K562 (cell line): ENCODE measurements around the gene PRR5. TPM values are rescaled to one million over a fixed set of nuclear protein-coding genes. Genes with fewer than 3 reads are reported as not detected.

ENCODE experiments used
- CREM ChIP-seq: IDR thresholded peaks from 2 replicates; pipeline ENCODE4 v1.6.1; 2014; ENCODE audit warnings: antibody characterized with exemption, low read depth
- DPF2 ChIP-seq: fragments of 450-650 bp; IDR thresholded peaks from 2 replicates; pipeline ENCODE4 v1.6.1; 2016
- ELK3 ChIP-seq: fragments of 450-650 bp; formaldehyde crosslinking; IDR thresholded peaks from 2 replicates; pipeline ENCODE4 v1.4.0; 2020; ENCODE audit warnings: mild to moderate bottlenecking
- GTF2A2 ChIP-seq: IDR thresholded peaks from 2 replicates; pipeline ENCODE4 v1.6.1; 2016; ENCODE audit warnings: mild to moderate bottlenecking, missing genetic modification characterization, missing compliant biosample characterization
- PYGO2 ChIP-seq: fragments of 450-650 bp; IDR thresholded peaks from 2 replicates; pipeline ENCODE4 v1.6.1; 2016; ENCODE audit warnings: mild to moderate bottlenecking, missing genetic modification characterization, moderate library complexity, missing compliant biosample characterization
- SAP30 ChIP-seq: fragments of 200-600 bp; sonication (generic); IDR thresholded peaks from 2 replicates; pipeline ENCODE4 v1.6.1; 2012; ENCODE audit warnings: borderline replicate concordance, low read depth, mild to moderate bottlenecking, moderate library complexity, low read length, control low read depth, inconsistent platforms; ENCODE audit not compliant: insufficient read depth, poor library complexity, severe bottlenecking
- SNAPC5 ChIP-seq: fragments of 250-450 bp; sonication (Bioruptor Pico); IDR thresholded peaks from 2 replicates; pipeline ENCODE4 v1.8.0; 2021; ENCODE audit warnings: moderate library complexity, mild to moderate bottlenecking, inconsistent platforms
- TAL1 ChIP-seq: fragments of 450-650 bp; IDR thresholded peaks from 2 replicates; pipeline ENCODE4 v1.6.1; 2016; ENCODE audit warnings: mild to moderate bottlenecking
- ZBTB12 ChIP-seq: fragments of 250-450 bp; sonication (Bioruptor Pico); IDR thresholded peaks from 2 replicates; pipeline ENCODE4 v1.4.0; 2020
- ZKSCAN3 ChIP-seq: fragments of 250-450 bp; sonication (Bioruptor Pico); IDR thresholded peaks from 2 replicates; pipeline ENCODE4 v1.4.0; 2020
- ZNF644 ChIP-seq: fragments of 200-800 bp; sonication (Bioruptor generic); IDR thresholded peaks from 2 replicates; pipeline ENCODE4 v1.6.1; 2016; ENCODE audit warnings: low read depth, missing genetic modification characterization, missing compliant biosample characterization
- polyA plus RNA-seq, 8 experiments: library from polyadenylated mRNA; depleted of rRNA in 4 of 8; stranded (reverse) in 5 of 8; unstranded in 3 of 8; fragments of >200 nt; fragmentation: Nextera tagmentation in 2 of 8; fragmentation: Illumina TruSeq in 1 of 8; extraction: Ambion mirVana in 2 of 8; extraction: Trizol in 1 of 8; gene quantifications; 2 replicates each; pipeline versions ENCODE4 v1.2.1 to v1.2.3, GENCODE V29; 2011 to 2014; ENCODE audit warnings: inconsistent platforms in 1 of 8, missing spikeins in 1 of 8
- total RNA-seq, 7 experiments: library from RNA; depleted of rRNA in 6 of 7; stranded (reverse); fragments of >200 nt in 6 of 7; fragmentation: Illumina TruSeq in 2 of 7; extraction: Trizol in 2 of 7; gene quantifications; 2 replicates each; pipeline versions ENCODE4 v1.2.1 to v1.2.3, GENCODE V29; 2011 to 2021; ENCODE audit warnings: low replicate concordance in 1 of 7
- TF ChIP-seq, protein P1 (sequence below), 2 experiments: fragments of 450-650 bp; formaldehyde crosslinking in 1 of 2; IDR thresholded peaks; 2 replicates each; pipeline versions ENCODE4 v1.4.0 to v1.6.1; 2014 to 2020; ENCODE audit warnings: mild to moderate bottlenecking in 2 of 2, borderline replicate concordance in 1 of 2, low read depth in 1 of 2
- TF ChIP-seq, protein P2 (sequence below): sonication (generic); formaldehyde crosslinking; IDR thresholded peaks from 2 replicates; pipeline ENCODE4 v1.4.0; 2020; ENCODE audit warnings: mild to moderate bottlenecking, missing genetic modification reagents

PRR5 gene
- total and polyA plus RNA-seq, 9 of the 15 experiments (the other 6 are each of a cell fraction or from before 2014, with no cell fraction given), result 0.13 to 21.0 (median 7.5) TPM

- no peak for TF ChIP-seq ZBTB12 (CRISPR knock-in tag)
- TF ChIP-seq DPF2, result peak; percentile 33; the same call in 1 of the 2 replicates
- TF ChIP-seq SAP30, result no peak
- TF ChIP-seq TAL1, result no peak
- TF ChIP-seq GTF2A2, result no peak
- TF ChIP-seq ZKSCAN3 (CRISPR knock-in tag), result no peak
- TF ChIP-seq SNAPC5 (CRISPR knock-in tag), result no peak
- TF ChIP-seq CREM, result peak; percentile 93
- TF ChIP-seq ZNF644 (tag), result no peak
- TF ChIP-seq PYGO2, result no peak
- no peak for TF ChIP-seq ELK3
- TF ChIP-seq, protein P1, sequence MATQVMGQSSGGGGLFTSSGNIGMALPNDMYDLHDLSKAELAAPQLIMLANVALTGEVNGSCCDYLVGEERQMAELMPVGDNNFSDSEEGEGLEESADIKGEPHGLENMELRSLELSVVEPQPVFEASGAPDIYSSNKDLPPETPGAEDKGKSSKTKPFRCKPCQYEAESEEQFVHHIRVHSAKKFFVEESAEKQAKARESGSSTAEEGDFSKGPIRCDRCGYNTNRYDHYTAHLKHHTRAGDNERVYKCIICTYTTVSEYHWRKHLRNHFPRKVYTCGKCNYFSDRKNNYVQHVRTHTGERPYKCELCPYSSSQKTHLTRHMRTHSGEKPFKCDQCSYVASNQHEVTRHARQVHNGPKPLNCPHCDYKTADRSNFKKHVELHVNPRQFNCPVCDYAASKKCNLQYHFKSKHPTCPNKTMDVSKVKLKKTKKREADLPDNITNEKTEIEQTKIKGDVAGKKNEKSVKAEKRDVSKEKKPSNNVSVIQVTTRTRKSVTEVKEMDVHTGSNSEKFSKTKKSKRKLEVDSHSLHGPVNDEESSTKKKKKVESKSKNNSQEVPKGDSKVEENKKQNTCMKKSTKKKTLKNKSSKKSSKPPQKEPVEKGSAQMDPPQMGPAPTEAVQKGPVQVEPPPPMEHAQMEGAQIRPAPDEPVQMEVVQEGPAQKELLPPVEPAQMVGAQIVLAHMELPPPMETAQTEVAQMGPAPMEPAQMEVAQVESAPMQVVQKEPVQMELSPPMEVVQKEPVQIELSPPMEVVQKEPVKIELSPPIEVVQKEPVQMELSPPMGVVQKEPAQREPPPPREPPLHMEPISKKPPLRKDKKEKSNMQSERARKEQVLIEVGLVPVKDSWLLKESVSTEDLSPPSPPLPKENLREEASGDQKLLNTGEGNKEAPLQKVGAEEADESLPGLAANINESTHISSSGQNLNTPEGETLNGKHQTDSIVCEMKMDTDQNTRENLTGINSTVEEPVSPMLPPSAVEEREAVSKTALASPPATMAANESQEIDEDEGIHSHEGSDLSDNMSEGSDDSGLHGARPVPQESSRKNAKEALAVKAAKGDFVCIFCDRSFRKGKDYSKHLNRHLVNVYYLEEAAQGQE (IDR thresholded peaks at IDR 0.05; ENCODE audit: borderline replicate concordance), result peak; percentile 44
- TF ChIP-seq, protein P1 (CRISPR knock-in tag; IDR thresholded peaks at IDR 0.05; ENCODE audit: low read depth), result no peak
- TF ChIP-seq, protein P2, sequence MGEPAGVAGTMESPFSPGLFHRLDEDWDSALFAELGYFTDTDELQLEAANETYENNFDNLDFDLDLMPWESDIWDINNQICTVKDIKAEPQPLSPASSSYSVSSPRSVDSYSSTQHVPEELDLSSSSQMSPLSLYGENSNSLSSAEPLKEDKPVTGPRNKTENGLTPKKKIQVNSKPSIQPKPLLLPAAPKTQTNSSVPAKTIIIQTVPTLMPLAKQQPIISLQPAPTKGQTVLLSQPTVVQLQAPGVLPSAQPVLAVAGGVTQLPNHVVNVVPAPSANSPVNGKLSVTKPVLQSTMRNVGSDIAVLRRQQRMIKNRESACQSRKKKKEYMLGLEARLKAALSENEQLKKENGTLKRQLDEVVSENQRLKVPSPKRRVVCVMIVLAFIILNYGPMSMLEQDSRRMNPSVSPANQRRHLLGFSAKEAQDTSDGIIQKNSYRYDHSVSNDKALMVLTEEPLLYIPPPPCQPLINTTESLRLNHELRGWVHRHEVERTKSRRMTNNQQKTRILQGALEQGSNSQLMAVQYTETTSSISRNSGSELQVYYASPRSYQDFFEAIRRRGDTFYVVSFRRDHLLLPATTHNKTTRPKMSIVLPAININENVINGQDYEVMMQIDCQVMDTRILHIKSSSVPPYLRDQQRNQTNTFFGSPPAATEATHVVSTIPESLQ (CRISPR knock-in tag), result no peak
Measured at GRCh38 chr22:44684506-44685383, 17.3 kb upstream of the PRR5 start (continued).
